AG09319 (cell line): ENCODE results near the gene GNG14.
"Not testable (repeated sequence)": the region's sequence is repeated elsewhere in the genome, so short reads cannot be mapped to it uniquely, and the experiment has no call there.

Source experiments
- DNase-seq: peaks from one replicate; pipeline ENCODE4 v3.0.0-alpha.2; 2010; ENCODE audit warnings: low read depth; ENCODE audit errors: extremely low read depth
- TF ChIP-seq, protein P1 (sequence below): IDR thresholded peaks from 2 replicates; pipeline ENCODE4 v1.5.1; 2011; ENCODE audit warnings: low read depth, mild to moderate bottlenecking, inconsistent platforms, low read length, moderate library complexity

The GNG14 gene

DNA sequence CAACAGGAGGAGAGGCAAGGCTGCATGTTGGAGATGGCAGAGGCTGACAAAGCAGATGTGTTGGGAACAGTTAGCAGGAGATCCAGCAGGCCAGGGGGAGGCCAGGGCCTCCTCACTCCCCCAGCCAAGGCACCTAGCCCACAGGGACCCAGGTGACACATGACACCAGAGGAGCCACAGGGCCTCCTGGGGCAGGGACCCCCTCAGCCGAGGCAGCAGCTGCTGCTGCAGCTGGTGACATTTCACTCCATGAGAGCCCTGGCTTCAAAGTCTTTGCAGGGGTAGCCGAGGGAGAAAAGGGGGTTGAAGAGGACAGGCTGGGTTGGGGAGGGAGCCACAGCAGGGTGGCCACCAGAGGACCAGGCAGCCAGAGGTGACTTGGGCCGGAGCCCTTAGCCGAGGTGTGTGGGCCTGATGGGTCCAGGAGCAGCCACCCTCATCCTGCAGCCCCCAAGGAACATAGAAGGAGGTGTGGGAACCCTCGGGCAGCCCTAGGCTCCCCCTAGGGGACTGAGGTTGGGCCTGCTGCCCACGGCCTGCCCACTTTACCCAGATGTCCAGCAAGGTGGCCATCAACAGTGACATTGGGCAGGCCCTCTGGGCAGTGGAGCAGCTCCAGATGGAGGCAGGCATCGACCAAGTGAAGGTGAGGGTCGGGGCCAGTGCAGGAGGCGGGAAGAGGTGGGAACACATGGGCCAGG is at the start of gene GNG14:
Gene GNG14, plus strand, starts transcription at position 503 of the 701 bp plus-strand sequence. Its CDS starts 51 bp downstream, at position 554.
- no peak for DNase-seq
- TF ChIP-seq, protein P1, sequence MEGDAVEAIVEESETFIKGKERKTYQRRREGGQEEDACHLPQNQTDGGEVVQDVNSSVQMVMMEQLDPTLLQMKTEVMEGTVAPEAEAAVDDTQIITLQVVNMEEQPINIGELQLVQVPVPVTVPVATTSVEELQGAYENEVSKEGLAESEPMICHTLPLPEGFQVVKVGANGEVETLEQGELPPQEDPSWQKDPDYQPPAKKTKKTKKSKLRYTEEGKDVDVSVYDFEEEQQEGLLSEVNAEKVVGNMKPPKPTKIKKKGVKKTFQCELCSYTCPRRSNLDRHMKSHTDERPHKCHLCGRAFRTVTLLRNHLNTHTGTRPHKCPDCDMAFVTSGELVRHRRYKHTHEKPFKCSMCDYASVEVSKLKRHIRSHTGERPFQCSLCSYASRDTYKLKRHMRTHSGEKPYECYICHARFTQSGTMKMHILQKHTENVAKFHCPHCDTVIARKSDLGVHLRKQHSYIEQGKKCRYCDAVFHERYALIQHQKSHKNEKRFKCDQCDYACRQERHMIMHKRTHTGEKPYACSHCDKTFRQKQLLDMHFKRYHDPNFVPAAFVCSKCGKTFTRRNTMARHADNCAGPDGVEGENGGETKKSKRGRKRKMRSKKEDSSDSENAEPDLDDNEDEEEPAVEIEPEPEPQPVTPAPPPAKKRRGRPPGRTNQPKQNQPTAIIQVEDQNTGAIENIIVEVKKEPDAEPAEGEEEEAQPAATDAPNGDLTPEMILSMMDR = no peak

DNA sequence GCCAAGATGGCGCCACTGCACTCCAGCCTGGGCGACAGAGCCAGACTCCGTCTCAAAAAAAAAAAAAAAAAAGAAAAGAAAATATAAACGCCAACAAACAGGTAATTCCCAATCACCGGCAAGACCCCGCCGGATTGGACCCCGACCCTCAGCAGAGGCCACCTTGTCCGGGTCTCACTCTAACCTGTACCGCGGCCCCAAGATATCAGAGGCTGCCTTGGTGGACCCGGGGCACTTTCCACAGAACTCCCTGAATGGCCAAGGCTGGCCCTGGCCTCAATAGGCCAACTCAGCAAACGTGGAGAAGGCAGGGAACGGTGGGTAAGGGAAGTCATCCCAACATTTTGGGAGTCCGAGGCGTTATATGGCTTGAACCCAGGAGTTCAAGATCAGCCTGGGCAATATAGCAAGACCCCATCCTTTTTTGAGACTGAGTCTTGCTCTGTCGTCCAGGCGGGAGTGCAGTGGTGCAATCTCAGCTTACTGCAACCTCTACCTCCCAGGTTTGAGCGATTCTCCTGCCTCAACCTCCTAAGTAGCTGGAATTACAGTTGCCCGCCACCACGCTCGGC is 49.1 kb upstream of the GNG14 start:
- DNase-seq = no peak
- TF ChIP-seq, protein P1 = no peak

DNA sequence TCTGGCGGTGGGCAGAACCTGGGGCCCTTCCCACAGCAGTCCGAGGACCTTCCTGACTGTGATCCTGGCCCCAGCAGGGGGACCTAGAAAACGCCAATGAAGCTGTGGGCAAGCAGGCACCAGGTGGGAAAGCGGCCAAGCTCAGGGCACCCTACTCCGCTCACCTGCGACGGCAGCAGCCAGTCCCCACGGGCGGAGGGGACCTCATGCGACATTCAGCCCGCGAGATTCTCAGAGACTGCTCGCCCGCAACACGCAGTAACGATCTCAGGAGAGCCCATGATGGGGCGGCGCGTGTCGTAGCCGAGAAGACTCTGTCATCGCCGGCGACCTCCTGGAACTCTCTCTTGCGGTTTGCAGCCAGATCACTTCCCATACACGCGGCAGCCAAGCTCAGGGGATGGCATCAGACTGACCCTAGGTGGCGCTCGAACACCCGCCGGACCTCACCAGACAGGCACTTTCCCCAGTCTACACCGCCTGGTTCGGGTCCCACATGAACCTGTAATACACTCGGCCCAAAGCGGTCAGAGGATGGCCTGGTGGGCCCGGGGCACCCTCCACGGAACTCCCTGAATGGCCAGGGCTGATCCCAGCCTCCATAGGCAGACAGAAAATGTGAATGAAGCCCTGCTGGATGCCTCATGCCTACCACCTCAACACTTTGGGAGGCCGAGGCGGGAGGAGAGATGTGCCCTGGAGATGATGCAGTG is 47.7 kb upstream of the GNG14 start:
- peak; percentile 28 for DNase-seq

GRCh38 chr19:12641456-12641855 is 46.3 kb upstream of the GNG14 start:
- no peak for DNase-seq
- TF ChIP-seq, protein P1 = no peak

More for the DNA sequence above, 47.7 kb upstream of the GNG14 start:
- TF ChIP-seq, protein P1 = peak; percentile 87

DNA sequence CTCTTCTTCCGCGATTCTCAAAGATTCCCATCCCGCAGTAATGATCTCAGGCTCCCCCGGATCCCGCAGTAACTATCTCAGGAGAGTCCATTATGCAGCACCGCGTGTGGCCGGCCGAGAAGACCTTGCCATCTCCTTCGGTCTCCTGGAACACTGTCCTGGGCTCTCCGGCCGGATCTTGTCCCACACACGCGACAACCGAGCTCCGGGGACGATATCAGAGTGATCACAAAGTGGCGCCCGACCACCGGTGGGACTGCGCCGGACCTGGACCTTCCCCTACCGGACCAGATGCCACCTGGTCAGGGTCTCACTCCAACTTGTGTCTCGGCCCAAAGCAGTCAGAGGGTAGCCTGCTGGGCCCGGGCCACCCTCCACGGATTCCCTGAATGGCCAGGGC is 45.3 kb upstream of the GNG14 start:
- no peak for DNase-seq
- TF ChIP-seq, protein P1 = no peak

GRCh38 chr19:12643716-12644115 is 44.1 kb upstream of the GNG14 start:
- not testable (repeated sequence) for DNase-seq

DNA sequence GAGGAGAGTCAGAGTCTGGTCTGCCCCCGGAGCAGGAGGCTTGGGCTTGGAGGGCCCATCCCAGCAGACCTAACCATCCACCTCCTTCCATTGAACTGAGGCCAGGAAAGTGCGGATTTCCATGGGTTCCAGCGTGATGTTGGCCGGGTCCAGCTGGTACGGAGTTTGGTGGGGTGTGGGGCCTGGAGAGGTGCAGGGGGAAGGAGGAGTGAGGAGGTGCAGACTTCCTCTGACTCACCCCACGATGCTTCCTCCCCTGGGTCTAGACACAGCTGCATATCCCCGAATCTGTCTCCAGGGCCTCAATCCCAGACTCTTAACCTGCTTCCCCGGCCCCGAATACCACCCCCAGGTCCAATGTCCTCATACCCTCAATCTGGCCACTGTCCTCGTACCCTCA is 41.2 kb upstream of the GNG14 start:
- DNase-seq = no peak
- TF ChIP-seq, protein P1 = no peak
